ENCODE measurements around the gene ZNF438. TPM values are rescaled to one million over a fixed set of nuclear protein-coding genes. Genes with fewer than 3 reads are reported as not detected.
A peak's percentile ranks its signal among the peaks of the same experiment; 100 is the strongest.

The ZNF438 gene
- total and polyA plus RNA-seq, 4 experiments from 2014 or later = 2.0 to 4.5 (median 3.9) TPM

- no peak overlapping the region for H3K4me3 ChIP-seq (ENCODE audit: low read length in 2 of 2)
- Mint-ChIP-seq H3K36me3 (peaks cover 6 to 23% of the 10 kb centered on the region in 2 donors), H3K9me3 (no peaks in the 10 kb centered on the region), H3K27me3 (no peaks in the 10 kb centered on the region), H3K4me1 (no peaks in the 10 kb centered on the region), H3K4me3 (no peak overlapping the region), H3K27ac (no peak overlapping the region)
- CTCF ChIA-PET (ENCODE audit: partially characterized antibody) = interaction anchor here (0.5 to 4.6 kb wide), 8 partner anchors 14 to 923 kb away, joined by 3 to 30 read pairs (median 3); no protein-coding TSS in a partner anchor
- H3K27ac ChIP-seq (ENCODE audit: low read depth, low read length) = no peak overlapping the region
- POLR2A ChIA-PET (ENCODE audit: partially characterized antibody) = interaction anchor here (1.6 kb wide), 1 partner anchor 64 kb away, joined by 10 read pairs; no protein-coding TSS in a partner anchor
- intact Hi-C loops (cut with micrococcal nuclease) = loop anchor here (1.0 kb wide), 1 partner anchor 63 kb away; no protein-coding TSS in a partner anchor
- no peaks in the 10 kb centered on the region for H3K4me1 ChIP-seq (ENCODE audit: insufficient read depth, low read length)
- no peaks in the 10 kb centered on the region for H3K36me3 ChIP-seq (ENCODE audit: insufficient read depth, low read length)
- no peaks in the 10 kb centered on the region for H3K27me3 ChIP-seq (ENCODE audit: insufficient read depth, low read length)
- H3K9me3 ChIP-seq (ENCODE audit: control insufficient read depth in 1 of 2, low read length in 2 of 2) = no peaks in the 10 kb centered on the region
- no peak for DNase-seq
Observed at GRCh38 chr10:30847642-30848041, 184.0 kb downstream of the ZNF438 start.

- Histone ChIP-seq H3K4me3 (ENCODE audit: low read length in 2 of 2) (no peak overlapping the region), H3K27ac (ENCODE audit: low read depth, low read length) (no peak overlapping the region), H3K27me3 (ENCODE audit: insufficient read depth, low read length) (no peaks in the 10 kb centered on the region), H3K36me3 (ENCODE audit: insufficient read depth, low read length) (no peaks in the 10 kb centered on the region), H3K4me1 (ENCODE audit: insufficient read depth, low read length) (no peaks in the 10 kb centered on the region), H3K9me3 (ENCODE audit: control insufficient read depth in 1 of 2, low read length in 2 of 2) (no peaks in the 10 kb centered on the region)
- no peak overlapping the region for H3K4me3 Mint-ChIP-seq
- no peaks in the 10 kb centered on the region for H3K4me1 Mint-ChIP-seq
- DNase-seq = no peak
- H3K36me3 Mint-ChIP-seq = peaks cover 6 to 23% of the 10 kb centered on the region in 2 donors
- H3K9me3 Mint-ChIP-seq = no peaks in the 10 kb centered on the region
- CTCF ChIA-PET (ENCODE audit: partially characterized antibody) = interaction anchor here (0.5 to 4.6 kb wide), 8 partner anchors 14 to 923 kb away, joined by 3 to 30 read pairs (median 3); no protein-coding TSS in a partner anchor
- intact Hi-C loops (cut with micrococcal nuclease) = loop anchor here (1.0 kb wide), 1 partner anchor 63 kb away; no protein-coding TSS in a partner anchor
- no peaks in the 10 kb centered on the region for H3K27me3 Mint-ChIP-seq
- no peak overlapping the region for H3K27ac Mint-ChIP-seq
- POLR2A ChIA-PET (ENCODE audit: partially characterized antibody) = interaction anchor here (1.6 kb wide), 1 partner anchor 63 kb away, joined by 10 read pairs; no protein-coding TSS in a partner anchor
Observed at GRCh38 chr10:30847199-30847598, 184.5 kb downstream of the ZNF438 start.

- Mint-ChIP-seq H3K36me3 (peaks cover 6 to 23% of the 10 kb centered on the region in 2 donors), H3K9me3 (no peaks in the 10 kb centered on the region), H3K27ac (no peak overlapping the region), H3K4me3 (no peak overlapping the region), H3K4me1 (no peaks in the 10 kb centered on the region), H3K27me3 (no peaks in the 10 kb centered on the region)
- no peaks in the 10 kb centered on the region for H3K27me3 ChIP-seq (ENCODE audit: insufficient read depth, low read length)
- H3K9me3 ChIP-seq (ENCODE audit: control insufficient read depth in 1 of 2, low read length in 2 of 2) = no peaks in the 10 kb centered on the region
- no peak overlapping the region for H3K27ac ChIP-seq (ENCODE audit: low read depth, low read length)
- CTCF ChIA-PET (ENCODE audit: partially characterized antibody) = interaction anchor here (0.9 to 4.6 kb wide), 5 partner anchors 13 to 95 kb away, joined by 3 to 30 read pairs (median 4); no protein-coding TSS in a partner anchor
- no peaks in the 10 kb centered on the region for H3K4me1 ChIP-seq (ENCODE audit: insufficient read depth, low read length)
- intact Hi-C loops (cut with micrococcal nuclease) = loop anchor here (1.0 kb wide), 1 partner anchor 62 kb away; no protein-coding TSS in a partner anchor
- H3K36me3 ChIP-seq (ENCODE audit: insufficient read depth, low read length) = no peaks in the 10 kb centered on the region
- no peak overlapping the region for H3K4me3 ChIP-seq (ENCODE audit: low read length in 2 of 2)
- no peak for DNase-seq
- POLR2A ChIA-PET (ENCODE audit: partially characterized antibody) = interaction anchor here (1.6 kb wide), 1 partner anchor 63 kb away, joined by 10 read pairs; no protein-coding TSS in a partner anchor
Observed at GRCh38 chr10:30846710-30847109, 185.0 kb downstream of the ZNF438 start.

GRCh38 chr10:30842894-30843293, 188.8 kb downstream of the ZNF438 start:
- ChIA-PET CTCF (ENCODE audit: partially characterized antibody) (no interaction called here), POLR2A (ENCODE audit: partially characterized antibody) (no interaction called here)
- Histone ChIP-seq H3K9me3 (ENCODE audit: control insufficient read depth in 1 of 2, low read length in 2 of 2) (no peaks in the 10 kb centered on the region), H3K27ac (ENCODE audit: low read depth, low read length) (no peak overlapping the region), H3K27me3 (ENCODE audit: insufficient read depth, low read length) (no peaks in the 10 kb centered on the region), H3K4me3 (ENCODE audit: low read length in 2 of 2) (no peak overlapping the region), H3K36me3 (ENCODE audit: insufficient read depth, low read length) (no peaks in the 10 kb centered on the region), H3K4me1 (ENCODE audit: insufficient read depth, low read length) (no peaks in the 10 kb centered on the region)
- Mint-ChIP-seq H3K27me3 (no peaks in the 10 kb centered on the region), H3K9me3 (peaks cover 0 to 2% (median 0%) of the 10 kb centered on the region in 8 donors), H3K4me3 (no peak overlapping the region), H3K27ac (peak overlapping the region in 2 of 7 donors; percentile 0 to 53), H3K36me3 (peaks cover 0 to 11% of the 10 kb centered on the region in 2 donors), H3K4me1 (no peaks in the 10 kb centered on the region)
- intact Hi-C loops (cut with micrococcal nuclease) = no loop called here
- no peak for DNase-seq

GRCh38 chr10:30842185-30842584, 189.5 kb downstream of the ZNF438 start:
- Mint-ChIP-seq H3K36me3 (peaks cover 0 to 11% of the 10 kb centered on the region in 2 donors), H3K4me1 (no peaks in the 10 kb centered on the region), H3K4me3 (no peak overlapping the region), H3K27ac (peak overlapping the region in 1 of 7 donors; percentile 50), H3K27me3 (no peaks in the 10 kb centered on the region), H3K9me3 (peaks cover 0 to 2% (median 0%) of the 10 kb centered on the region in 8 donors)
- no peaks in the 10 kb centered on the region for H3K4me1 ChIP-seq (ENCODE audit: insufficient read depth, low read length)
- H3K9me3 ChIP-seq (ENCODE audit: control insufficient read depth in 1 of 2, low read length in 2 of 2) = no peaks in the 10 kb centered on the region
- H3K27ac ChIP-seq (ENCODE audit: low read depth, low read length) = no peak overlapping the region
- CTCF ChIA-PET (ENCODE audit: partially characterized antibody) = no interaction called here
- no peak overlapping the region for H3K4me3 ChIP-seq (ENCODE audit: low read length in 2 of 2)
- DNase-seq = no peak
- H3K27me3 ChIP-seq (ENCODE audit: insufficient read depth, low read length) = no peaks in the 10 kb centered on the region
- H3K36me3 ChIP-seq (ENCODE audit: insufficient read depth, low read length) = no peaks in the 10 kb centered on the region
- POLR2A ChIA-PET (ENCODE audit: partially characterized antibody) = no interaction called here
- intact Hi-C loops (cut with micrococcal nuclease) = no loop called here

- Mint-ChIP-seq H3K27me3 (no peaks in the 10 kb centered on the region), H3K9me3 (peaks cover 0 to 2% (median 0%) of the 10 kb centered on the region in 8 donors), H3K27ac (no peak overlapping the region), H3K4me1 (no peaks in the 10 kb centered on the region), H3K4me3 (no peak overlapping the region), H3K36me3 (peaks cover 0 to 6% of the 10 kb centered on the region in 2 donors)
- Histone ChIP-seq H3K4me1 (ENCODE audit: insufficient read depth, low read length) (no peaks in the 10 kb centered on the region), H3K4me3 (ENCODE audit: low read length in 2 of 2) (no peak overlapping the region), H3K36me3 (ENCODE audit: insufficient read depth, low read length) (no peaks in the 10 kb centered on the region), H3K9me3 (ENCODE audit: control insufficient read depth in 1 of 2, low read length in 2 of 2) (no peaks in the 10 kb centered on the region), H3K27me3 (ENCODE audit: insufficient read depth, low read length) (no peaks in the 10 kb centered on the region), H3K27ac (ENCODE audit: low read depth, low read length) (no peak overlapping the region)
- POLR2A ChIA-PET (ENCODE audit: partially characterized antibody) = no interaction called here
- intact Hi-C loops (cut with micrococcal nuclease) = no loop called here
- DNase-seq = no peak
- CTCF ChIA-PET (ENCODE audit: partially characterized antibody) = interaction anchor here (1.4 kb wide), 1 partner anchor 56 kb away, joined by 4 read pairs; no protein-coding TSS in a partner anchor
Observed at GRCh38 chr10:30840395-30841050, 191.1 kb downstream of the ZNF438 start.

GRCh38 chr10:30839652-30840051, 192.0 kb downstream of the ZNF438 start:
- Mint-ChIP-seq H3K36me3 (peaks cover 0 to under 1% of the 10 kb centered on the region in 2 donors), H3K4me3 (no peak overlapping the region), H3K4me1 (no peaks in the 10 kb centered on the region), H3K27me3 (no peaks in the 10 kb centered on the region), H3K27ac (no peak overlapping the region), H3K9me3 (peaks cover 0 to 2% (median 0%) of the 10 kb centered on the region in 8 donors)
- CTCF ChIA-PET (ENCODE audit: partially characterized antibody) = interaction anchor here (1.4 kb wide), 1 partner anchor 55 kb away, joined by 4 read pairs; no protein-coding TSS in a partner anchor
- Histone ChIP-seq H3K4me3 (ENCODE audit: low read length in 2 of 2) (no peak overlapping the region), H3K36me3 (ENCODE audit: insufficient read depth, low read length) (no peaks in the 10 kb centered on the region), H3K27me3 (ENCODE audit: insufficient read depth, low read length) (no peaks in the 10 kb centered on the region), H3K4me1 (ENCODE audit: insufficient read depth, low read length) (no peaks in the 10 kb centered on the region), H3K27ac (ENCODE audit: low read depth, low read length) (no peak overlapping the region), H3K9me3 (ENCODE audit: control insufficient read depth in 1 of 2, low read length in 2 of 2) (no peaks in the 10 kb centered on the region)
- intact Hi-C loops (cut with micrococcal nuclease) = no loop called here
- POLR2A ChIA-PET (ENCODE audit: partially characterized antibody) = no interaction called here
- no peak for DNase-seq
